Suprapubic skin (tissue), 3 donors: ENCODE measurements around the gene OVCH1.

ENCODE experiments used
- CTCF ChIP-seq, 2 donors: fragments of 200-600 bp in 1 of 2; fragments of 450-650 bp in 1 of 2; sonication (generic) in 1 of 2; IDR thresholded peaks; one replicate each; pipeline ENCODE4 v1.5.1; 2016 to 2019; ENCODE audit warnings: antibody characterized with exemption in 2 of 2, mild to moderate bottlenecking in 1 of 2, moderate library complexity in 1 of 2
- POLR2A ChIP-seq, 2 donors: fragments of 450-650 bp; IDR thresholded peaks; one replicate each; pipeline ENCODE4 v1.6.1; 2017; ENCODE audit warnings: antibody characterized with exemption in 2 of 2, mild to moderate bottlenecking in 2 of 2, moderate library complexity in 2 of 2

GRCh38 chr12:29519585-29520182, 22.2 kb upstream of the OVCH1 start:
- TF ChIP-seq CTCF (IDR thresholded peaks at IDR 0.05) (peak; percentile 29 to 39), POLR2A (IDR thresholded peaks at IDR 0.05) (no peak)
